D721Med (cell line): ENCODE results near the gene UBR1.
"Not testable (repeated sequence)": the region's sequence is repeated elsewhere in the genome, so short reads cannot be mapped to it uniquely, and the experiment has no call there.

Experiments used
- DNase-seq: peaks from one replicate; pipeline ENCODE4 v3.0.0; 2011; ENCODE audit warnings: low spot score; ENCODE audit not compliant: insufficient read length
- FAIRE-seq: peaks from 2 replicates; lab custom pipeline; 2011; peaks lifted over from hg19 to GRCh38; lab: Jason Lieb, UNC
- CTCF ChIP-seq: IDR thresholded peaks from 2 replicates; pipeline ENCODE4 v1.5.1; 2012; ENCODE audit warnings: mild to moderate bottlenecking, control low read depth; ENCODE audit not compliant: insufficient read depth; ENCODE audit errors: missing control alignments

The UBR1 gene

GRCh38 chr15:42915654-42916315 is 190.1 kb downstream of the UBR1 start:
- no peak for TF ChIP-seq CTCF
- FAIRE-seq (no peak), DNase-seq (no peak)

- no peak for DNase-seq
- FAIRE-seq = peak; percentile 86
- TF ChIP-seq CTCF = no peak
Measured at GRCh38 chr15:42914728-42915497, 190.9 kb downstream of the UBR1 start.

- FAIRE-seq (no peak), DNase-seq (no peak)
- no peak for TF ChIP-seq CTCF
Measured at GRCh38 chr15:42911058-42911592, 194.7 kb downstream of the UBR1 start.

- no peak for TF ChIP-seq CTCF
- FAIRE-seq = no peak
- no peak for DNase-seq
Measured at GRCh38 chr15:42908538-42908937, 197.3 kb downstream of the UBR1 start.

GRCh38 chr15:42903388-42904324 is 202.2 kb downstream of the UBR1 start:
- FAIRE-seq (no peak), DNase-seq (no peak)
- TF ChIP-seq CTCF = no peak

GRCh38 chr15:42893911-42894310 is 211.9 kb downstream of the UBR1 start:
- DNase-seq, FAIRE-seq: not testable (repeated sequence)
